ENCODE results near the gene NAT10.

NAT10 gene

DNA sequence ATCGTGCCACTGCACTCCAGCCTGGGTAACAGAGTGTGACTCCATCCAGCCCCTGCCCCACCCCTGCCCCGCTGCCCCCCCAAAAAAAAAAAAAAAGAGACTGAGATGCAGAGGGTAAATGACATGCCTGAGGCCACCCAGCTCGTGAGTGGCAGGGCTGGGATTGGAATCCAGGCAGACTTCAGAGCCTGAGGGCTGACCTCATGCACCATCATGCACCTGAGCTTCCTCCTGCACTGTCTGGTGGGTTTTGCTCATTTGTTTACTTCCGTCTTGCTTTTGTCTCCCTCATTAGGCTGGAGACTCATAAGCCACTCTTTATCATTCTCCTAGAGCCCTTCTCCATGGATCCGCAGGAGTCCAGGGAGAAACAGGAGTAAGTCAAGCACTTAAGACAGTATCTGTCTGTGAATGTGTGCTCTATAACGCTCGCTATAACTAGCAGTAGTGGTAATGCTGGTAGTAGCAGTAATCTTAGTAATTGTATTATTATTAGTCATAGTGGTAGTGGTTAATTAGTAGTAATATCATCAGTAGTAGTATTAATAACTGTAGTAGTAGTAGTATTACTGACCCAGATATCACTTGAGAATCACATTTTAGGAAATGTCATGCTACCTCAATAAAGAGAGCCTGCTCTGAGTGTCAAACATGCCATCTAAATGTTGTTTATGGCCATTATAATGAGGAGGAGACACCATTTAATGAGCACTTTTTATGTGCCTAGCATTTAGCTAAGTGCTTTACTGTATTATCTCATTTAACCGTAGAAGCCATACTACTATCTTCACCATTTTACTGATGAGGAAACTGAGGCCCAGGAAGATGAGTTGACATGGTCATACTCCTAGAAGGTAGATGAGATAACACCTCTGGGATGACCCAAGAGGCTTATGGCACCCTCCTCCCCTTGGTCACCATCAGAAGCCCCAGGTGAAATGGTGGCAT, 85.0 kb downstream of the NAT10 start:
- DNase-seq (ENCODE audit: low spot score): no peak

DNA sequence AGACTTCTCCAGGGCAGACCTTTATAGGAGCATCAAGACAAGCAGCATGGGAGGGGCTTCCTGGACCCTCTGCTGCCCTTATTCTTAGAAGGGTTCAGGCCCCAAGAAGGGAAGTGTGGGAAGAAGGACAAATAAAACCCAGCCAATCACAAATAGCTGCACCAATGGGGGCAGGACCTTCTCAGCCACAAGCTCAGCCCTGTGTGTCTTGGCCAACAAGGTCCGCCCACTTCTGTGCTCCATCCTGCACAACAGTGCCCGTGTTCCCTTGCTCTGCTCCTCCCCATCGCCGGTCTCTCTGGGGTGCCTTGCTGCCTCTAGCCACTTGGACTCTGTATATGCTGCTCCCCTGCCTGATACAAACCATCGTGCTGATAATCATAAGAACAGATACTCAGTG, 86.1 kb downstream of the NAT10 start:
- no peak for DNase-seq (ENCODE audit: low spot score)

DNA sequence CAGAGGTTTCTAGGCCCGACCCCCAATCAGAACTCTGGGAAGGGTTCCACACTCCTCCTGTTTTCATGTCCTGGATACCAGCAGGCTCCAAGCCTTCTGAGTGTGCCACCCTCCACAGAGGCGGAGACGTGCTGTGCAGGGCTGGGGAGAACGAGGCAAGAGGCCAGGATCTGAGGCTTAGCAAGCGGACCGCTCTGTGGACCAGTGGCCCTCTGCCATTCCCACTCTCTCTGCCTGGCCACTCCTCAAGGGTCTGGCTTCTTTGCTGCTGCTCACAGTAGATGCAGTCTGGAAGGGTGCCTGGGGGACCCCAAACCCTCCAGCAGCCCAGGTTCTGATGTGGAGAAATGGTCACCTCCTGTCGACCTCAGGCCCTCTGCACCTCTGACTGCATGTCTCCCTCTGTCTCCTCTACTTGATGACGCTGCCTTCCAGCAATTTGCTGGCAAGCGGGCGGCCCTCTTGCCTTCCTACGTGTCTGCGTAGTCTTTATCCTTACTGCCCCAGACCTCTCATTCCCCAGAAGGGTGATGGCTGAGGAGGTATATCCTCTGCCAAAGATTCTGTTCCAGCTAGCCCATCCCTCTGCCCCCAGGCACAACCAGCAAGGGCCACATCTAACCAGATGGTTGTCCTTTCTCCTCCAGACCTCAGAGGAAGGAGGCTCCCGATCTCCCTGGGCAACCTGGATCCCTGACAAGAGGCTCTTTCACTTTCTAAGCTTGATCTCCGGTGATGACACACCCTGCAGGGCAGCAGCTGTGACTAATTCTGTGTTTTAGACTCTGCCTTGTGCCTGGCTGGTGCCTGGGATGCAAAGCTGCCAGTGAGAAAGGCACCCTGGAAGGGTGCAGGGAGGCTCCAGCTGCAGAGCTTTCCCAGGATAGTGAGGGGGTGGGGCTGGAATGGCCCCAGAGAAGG, 87.3 kb downstream of the NAT10 start:
- DNase-seq (ENCODE audit: low spot score): peak; percentile 71

DNA sequence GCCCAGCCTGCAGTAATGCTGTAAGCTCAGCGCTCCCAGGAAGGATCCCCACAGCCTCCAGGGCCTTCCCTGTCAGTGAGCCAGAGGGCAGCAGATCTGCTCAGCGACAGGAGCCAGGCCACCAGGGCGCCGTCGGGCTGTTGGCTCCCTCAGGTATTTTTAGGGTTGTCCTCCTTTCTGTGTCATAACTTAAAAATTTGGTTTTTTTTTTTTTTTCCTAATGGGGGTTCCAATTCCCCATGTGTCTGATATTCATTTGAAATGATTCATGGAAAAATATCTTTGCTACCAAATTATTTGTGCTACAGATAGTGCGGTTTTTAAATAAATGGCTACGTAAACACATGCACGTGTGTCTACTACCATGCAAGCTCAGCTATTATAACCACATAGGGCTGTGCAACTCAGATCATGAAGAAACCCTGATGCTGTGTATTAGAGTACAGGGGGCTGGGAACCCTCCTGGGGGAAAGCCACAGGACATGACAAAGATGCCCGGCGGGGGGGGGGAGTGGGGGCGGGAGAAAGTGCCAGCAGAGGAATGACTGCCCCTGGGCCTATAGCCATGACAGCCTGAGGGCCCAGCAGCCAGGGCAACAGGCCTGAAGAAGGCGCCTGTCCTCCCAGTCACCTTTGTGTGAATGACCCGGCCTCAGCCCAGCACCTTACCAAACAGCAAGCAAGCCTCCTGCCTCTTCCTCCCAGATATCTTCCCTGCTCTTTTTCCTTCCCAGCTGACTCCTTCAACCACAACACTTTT, 89.3 kb downstream of the NAT10 start:
- no peak for DNase-seq (ENCODE audit: low spot score)
